ENCODE measurements around the gene FGFR2. TPM values are rescaled to one million over a fixed set of nuclear protein-coding genes. Genes with fewer than 3 reads are reported as not detected.

The FGFR2 gene
- total RNA-seq, 1 donor from 2014 or later: 11.8 TPM

- H3K9me3 ChIP-seq (ENCODE audit: insufficient read depth, low read depth, low read length): no peaks in the 10 kb centered on the region
- H3K9ac ChIP-seq (ENCODE audit: low read length): no peak overlapping the region
- no peak overlapping the region for H3K27ac Mint-ChIP-seq (ENCODE audit: unreplicated experiment)
- H3K79me2 ChIP-seq (ENCODE audit: insufficient read depth, low read length): no peaks in the 10 kb centered on the region
- no peak overlapping the region for H2AFZ ChIP-seq (ENCODE audit: low read depth, low read length)
- H3K4me3 Mint-ChIP-seq (ENCODE audit: unreplicated experiment): no peak overlapping the region
- H3K4me1 Mint-ChIP-seq (ENCODE audit: low read depth, unreplicated experiment): peaks cover 10% of the 10 kb centered on the region
- H3K36me3 Mint-ChIP-seq (ENCODE audit: low read depth, unreplicated experiment): peaks cover 7% of the 10 kb centered on the region
- peaks cover 4% of the 10 kb centered on the region for H3K27me3 Mint-ChIP-seq (ENCODE audit: low read depth, unreplicated experiment)
- H4K20me1 ChIP-seq (ENCODE audit: insufficient read depth, low read length): no peaks in the 10 kb centered on the region
- no peak overlapping the region for H3K4me3 ChIP-seq (ENCODE audit: insufficient read depth, low read depth, low read length)
- no peak overlapping the region for H3K4me2 ChIP-seq (ENCODE audit: low read length)
- no peaks in the 10 kb centered on the region for H3K27me3 ChIP-seq (ENCODE audit: insufficient read depth, low read length)
- no peaks in the 10 kb centered on the region for H3K36me3 ChIP-seq (ENCODE audit: insufficient read depth, low read length)
- DNase-seq (ENCODE audit: low read depth) (no peak), FAIRE-seq (no peak)
- TF ChIP-seq, protein P1, sequence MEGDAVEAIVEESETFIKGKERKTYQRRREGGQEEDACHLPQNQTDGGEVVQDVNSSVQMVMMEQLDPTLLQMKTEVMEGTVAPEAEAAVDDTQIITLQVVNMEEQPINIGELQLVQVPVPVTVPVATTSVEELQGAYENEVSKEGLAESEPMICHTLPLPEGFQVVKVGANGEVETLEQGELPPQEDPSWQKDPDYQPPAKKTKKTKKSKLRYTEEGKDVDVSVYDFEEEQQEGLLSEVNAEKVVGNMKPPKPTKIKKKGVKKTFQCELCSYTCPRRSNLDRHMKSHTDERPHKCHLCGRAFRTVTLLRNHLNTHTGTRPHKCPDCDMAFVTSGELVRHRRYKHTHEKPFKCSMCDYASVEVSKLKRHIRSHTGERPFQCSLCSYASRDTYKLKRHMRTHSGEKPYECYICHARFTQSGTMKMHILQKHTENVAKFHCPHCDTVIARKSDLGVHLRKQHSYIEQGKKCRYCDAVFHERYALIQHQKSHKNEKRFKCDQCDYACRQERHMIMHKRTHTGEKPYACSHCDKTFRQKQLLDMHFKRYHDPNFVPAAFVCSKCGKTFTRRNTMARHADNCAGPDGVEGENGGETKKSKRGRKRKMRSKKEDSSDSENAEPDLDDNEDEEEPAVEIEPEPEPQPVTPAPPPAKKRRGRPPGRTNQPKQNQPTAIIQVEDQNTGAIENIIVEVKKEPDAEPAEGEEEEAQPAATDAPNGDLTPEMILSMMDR (IDR thresholded peaks at IDR 0.05; ENCODE audit: insufficient read depth, low read depth, low read length): no peak
- no peak for TF ChIP-seq EZH2 (IDR thresholded peaks at IDR 0.05; ENCODE audit: insufficient read depth, low read length)
- no peaks in the 10 kb centered on the region for H3K4me1 ChIP-seq (ENCODE audit: insufficient read depth, low read length)
- H3K27ac ChIP-seq (ENCODE audit: low read depth, low read length): no peak overlapping the region
- H3K9me3 Mint-ChIP-seq (ENCODE audit: unreplicated experiment): no peaks in the 10 kb centered on the region
These were observed 31.5 kb downstream of the FGFR2 start for GRCh38 chr10:121566755-121567154.

GRCh38 chr10:121559326-121560026 lies 38.8 kb downstream of the FGFR2 start:
- FAIRE-seq: no peak
- H3K4me3 ChIP-seq (ENCODE audit: insufficient read depth, low read depth, low read length): no peak overlapping the region
- H3K79me2 ChIP-seq (ENCODE audit: insufficient read depth, low read length): no peaks in the 10 kb centered on the region
- H3K4me1 ChIP-seq (ENCODE audit: insufficient read depth, low read length): no peaks in the 10 kb centered on the region
- H3K9ac ChIP-seq (ENCODE audit: low read length): no peak overlapping the region
- Mint-ChIP-seq H3K9me3 (ENCODE audit: unreplicated experiment) (no peaks in the 10 kb centered on the region), H3K36me3 (ENCODE audit: low read depth, unreplicated experiment) (peaks cover 4% of the 10 kb centered on the region), H3K4me1 (ENCODE audit: low read depth, unreplicated experiment) (peaks cover 5% of the 10 kb centered on the region), H3K4me3 (ENCODE audit: unreplicated experiment) (no peak overlapping the region), H3K27ac (ENCODE audit: unreplicated experiment) (no peak overlapping the region), H3K27me3 (ENCODE audit: low read depth, unreplicated experiment) (no peaks in the 10 kb centered on the region)
- no peak overlapping the region for H3K4me2 ChIP-seq (ENCODE audit: low read length)
- no peaks in the 10 kb centered on the region for H3K36me3 ChIP-seq (ENCODE audit: insufficient read depth, low read length)
- DNase-seq (ENCODE audit: low read depth): no peak
- H3K27me3 ChIP-seq (ENCODE audit: insufficient read depth, low read length): no peaks in the 10 kb centered on the region
- no peak for TF ChIP-seq EZH2 (IDR thresholded peaks at IDR 0.05; ENCODE audit: insufficient read depth, low read length)
- TF ChIP-seq, protein P1 (IDR thresholded peaks at IDR 0.05; ENCODE audit: insufficient read depth, low read depth, low read length): no peak
- H3K9me3 ChIP-seq (ENCODE audit: insufficient read depth, low read depth, low read length): no peaks in the 10 kb centered on the region
- no peak overlapping the region for H3K27ac ChIP-seq (ENCODE audit: low read depth, low read length)
- H2AFZ ChIP-seq (ENCODE audit: low read depth, low read length): no peak overlapping the region
- no peaks in the 10 kb centered on the region for H4K20me1 ChIP-seq (ENCODE audit: insufficient read depth, low read length)

DNA sequence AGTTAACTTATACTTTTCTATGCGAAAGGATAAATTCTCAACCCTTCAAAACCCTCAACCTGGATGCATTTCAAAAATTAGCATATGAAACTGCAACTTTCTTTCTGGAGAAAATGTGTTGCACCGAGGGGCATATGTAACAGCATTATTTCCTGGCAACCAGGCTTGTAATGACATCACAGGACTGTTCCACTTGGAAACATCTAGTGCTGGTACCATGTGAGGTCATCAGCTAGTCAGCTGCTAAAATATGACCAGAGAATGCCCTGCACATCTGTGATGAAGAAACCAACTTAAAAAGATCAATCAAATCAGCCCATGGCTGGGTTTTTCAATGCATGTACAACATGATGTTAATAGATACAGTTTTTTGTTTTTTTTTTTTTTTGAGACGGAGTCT lies 40.0 kb downstream of the FGFR2 start:
- H3K9ac ChIP-seq (ENCODE audit: low read length): no peak overlapping the region
- H3K36me3 Mint-ChIP-seq (ENCODE audit: low read depth, unreplicated experiment): no peaks in the 10 kb centered on the region
- no peak for TF ChIP-seq EZH2 (IDR thresholded peaks at IDR 0.05; ENCODE audit: insufficient read depth, low read length)
- TF ChIP-seq, protein P1 (IDR thresholded peaks at IDR 0.05; ENCODE audit: insufficient read depth, low read depth, low read length): no peak
- DNase-seq (ENCODE audit: low read depth) (no peak), FAIRE-seq (no peak)
- H3K27me3 Mint-ChIP-seq (ENCODE audit: low read depth, unreplicated experiment): no peaks in the 10 kb centered on the region
- H3K4me1 ChIP-seq (ENCODE audit: insufficient read depth, low read length): no peaks in the 10 kb centered on the region
- no peaks in the 10 kb centered on the region for H3K27me3 ChIP-seq (ENCODE audit: insufficient read depth, low read length)
- H3K9me3 Mint-ChIP-seq (ENCODE audit: unreplicated experiment): no peaks in the 10 kb centered on the region
- no peak overlapping the region for H3K4me2 ChIP-seq (ENCODE audit: low read length)
- H3K4me3 ChIP-seq (ENCODE audit: insufficient read depth, low read depth, low read length): no peak overlapping the region
- no peak overlapping the region for H3K27ac Mint-ChIP-seq (ENCODE audit: unreplicated experiment)
- H3K4me3 Mint-ChIP-seq (ENCODE audit: unreplicated experiment): no peak overlapping the region
- no peaks in the 10 kb centered on the region for H3K36me3 ChIP-seq (ENCODE audit: insufficient read depth, low read length)
- no peaks in the 10 kb centered on the region for H3K9me3 ChIP-seq (ENCODE audit: insufficient read depth, low read depth, low read length)
- H4K20me1 ChIP-seq (ENCODE audit: insufficient read depth, low read length): no peaks in the 10 kb centered on the region
- no peaks in the 10 kb centered on the region for H3K79me2 ChIP-seq (ENCODE audit: insufficient read depth, low read length)
- peaks cover 5% of the 10 kb centered on the region for H3K4me1 Mint-ChIP-seq (ENCODE audit: low read depth, unreplicated experiment)
- no peak overlapping the region for H2AFZ ChIP-seq (ENCODE audit: low read depth, low read length)
- H3K27ac ChIP-seq (ENCODE audit: low read depth, low read length): no peak overlapping the region

All from astrocyte (in vitro differentiated cells and primary cell).